ENCODE results near the gene PTPRN2. TPM values are rescaled to one million over a fixed set of nuclear protein-coding genes. Genes with fewer than 3 reads are reported as not detected.

PTPRN2 gene
- total and polyA plus RNA-seq, 2 of the 8 experiments (the other 6 are each of a cell fraction or from before 2014, with no cell fraction given), result 2.6 to 4.5 TPM

DNA sequence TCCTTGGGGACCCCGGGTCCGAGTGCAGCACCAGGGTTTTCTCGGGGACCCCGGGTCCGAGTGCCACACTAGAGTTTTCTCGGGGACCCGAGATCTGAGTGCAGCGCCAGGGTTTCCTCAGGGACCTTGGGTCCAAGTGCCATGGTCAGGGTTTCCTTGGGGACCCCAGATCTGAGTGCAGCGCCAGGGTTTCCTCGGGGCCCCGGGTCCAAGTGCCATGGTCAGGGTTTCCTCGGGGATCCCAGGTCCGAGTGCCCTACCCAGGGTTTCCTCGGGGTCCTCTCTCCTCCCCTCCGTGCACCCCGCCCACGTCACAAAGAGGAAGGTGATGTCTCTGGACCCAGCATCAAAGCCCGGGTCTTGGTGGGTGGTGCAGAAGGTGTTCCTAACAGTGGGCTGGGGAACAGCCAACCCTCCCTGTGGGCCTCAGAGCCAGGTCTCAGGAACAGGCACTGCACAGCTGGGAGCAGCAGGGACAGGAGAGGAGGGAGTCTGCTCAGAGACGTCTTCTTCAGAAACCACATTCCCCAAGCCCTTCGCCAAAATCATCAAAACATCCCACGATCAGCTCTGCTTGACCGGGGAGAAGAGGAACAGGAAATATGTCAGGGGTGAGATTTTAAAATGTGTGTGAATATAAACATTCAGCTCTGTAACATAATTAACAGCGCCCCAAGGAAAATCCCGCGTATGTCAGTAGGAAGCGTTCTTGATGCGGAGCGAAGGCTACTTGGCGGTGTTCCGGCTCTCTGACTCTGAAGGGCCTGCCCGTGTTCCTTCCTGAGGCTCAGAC is 710.1 kb downstream of the PTPRN2 start:
- Histone ChIP-seq H4K5ac (ENCODE audit: insufficient read length, low read depth, low read length) (no peak overlapping the region), H4K91ac (replicated peaks; ENCODE audit: insufficient read length, low read length) (no peak overlapping the region), H2BK5ac (ENCODE audit: low read depth, low read length) (no peak overlapping the region), H3K23me2 (ENCODE audit: low read depth, low read length) (no peaks in the 10 kb centered on the region), H4K20me1 (replicated peaks in 1 of 2; ENCODE audit: control insufficient read depth in 1 of 2, insufficient read depth in 2 of 2, low read length in 2 of 2) (peaks cover 0 to 4% of the 10 kb centered on the region in 2 experiments), H2BK20ac (ENCODE audit: low read length) (no peak overlapping the region), H4K8ac (ENCODE audit: extremely low read depth, insufficient read depth, low read length) (no peak overlapping the region), H2BK12ac (ENCODE audit: low read depth, low read length) (no peak overlapping the region), H3K18ac (ENCODE audit: extremely low read depth, low read length) (no peak overlapping the region), H3K23ac (ENCODE audit: insufficient read length) (no peak overlapping the region), H3K9me3 (ENCODE audit: insufficient read depth in 2 of 2, low read depth in 1 of 2, low read length in 1 of 2) (peaks cover 3 to 5% of the 10 kb centered on the region in 2 experiments; a peak in 1 of 4 replicates), H3K4me1 (replicated peaks in 1 of 4; ENCODE audit: control insufficient read depth in 3 of 4, insufficient read depth in 4 of 4, low read length in 3 of 4) (peaks cover 0 to 2% (median 0%) of the 10 kb centered on the region in 4 experiments; a peak in 2 of 7 replicates), H3K79me1 (ENCODE audit: low read depth, low read length) (peaks cover 4% of the 10 kb centered on the region), H3K4me2 (ENCODE audit: insufficient read depth in 1 of 2, low read depth in 2 of 2, low read length in 2 of 2) (no peak overlapping the region), H2AFZ (ENCODE audit: low read length) (no peak overlapping the region), H3K27ac (ENCODE audit: low read depth, low read length) (no peak overlapping the region), H3K79me2 (ENCODE audit: control insufficient read depth in 1 of 2, insufficient read depth in 2 of 2, low read length in 2 of 2) (no peaks in the 10 kb centered on the region), H2AK5ac (ENCODE audit: low read depth, low read length) (no peak overlapping the region), H3K14ac (ENCODE audit: insufficient read length) (no peak overlapping the region), H3K56ac (replicated peaks; ENCODE audit: insufficient read length, low read depth, low read length) (no peak overlapping the region), H3K36me3 (ENCODE audit: control insufficient read depth in 2 of 4, insufficient read depth in 4 of 4, low read length in 3 of 4) (no peaks in the 10 kb centered on the region), H3K9ac (replicated peaks in 1 of 4; ENCODE audit: extremely low read depth in 1 of 4, low read depth in 3 of 4, low read length in 3 of 4) (no peak overlapping the region), H2BK120ac (replicated peaks; ENCODE audit: low read depth, low read length) (no peak overlapping the region), H3K4ac (replicated peaks; ENCODE audit: insufficient read length, low read depth, low read length) (no peak overlapping the region), H3K27me3 (replicated peaks in 1 of 4; ENCODE audit: control insufficient read depth in 3 of 4, extremely low read depth in 1 of 4, insufficient read depth in 3 of 4, low read length in 3 of 4) (no peaks in the 10 kb centered on the region; a peak in 1 of 7 replicates), H2BK15ac (ENCODE audit: low read length) (no peak overlapping the region), H3K4me3 (ENCODE audit: extremely low read depth in 1 of 4, insufficient read depth in 2 of 4, low read depth in 3 of 4, low read length in 4 of 4) (no peak overlapping the region)
- CTCF ChIA-PET (ENCODE audit: partially characterized antibody), result interaction anchor here (0.7 to 2.4 kb wide), 9 partner anchors 14 to 530 kb away, joined by 3 to 9 read pairs (median 3); no protein-coding TSS in a partner anchor
- no peak for FAIRE-seq
- POLR2A ChIA-PET (ENCODE audit: partially characterized antibody), result no interaction called here
- DNase-seq (ENCODE audit: low read depth in 1 of 2, low spot score in 2 of 2), result no peak
- WGBS, 2 experiments (ENCODE audit: extremely low coverage in 1 of 2, insufficient coverage in 1 of 2, insufficient read length in 1 of 2, insufficient replicate concordance in 2 of 2, low coverage in 1 of 2, low lambda C conversion rate in 2 of 2, missing lambda C conversion rate in 1 of 2), result 96% methylated on average over 19 of the region's 31 CpGs; no CpG with 5 or more reads in 1 of the 2 experiments
- TF ChIP-seq TAF7 (optimal IDR thresholded peaks at IDR 0.05; ENCODE audit: borderline replicate concordance, low read depth, low read length), result no peak

All from H1 (cell line).